ENCODE data around the gene LRRC9.
"Not testable (repeated sequence)": the region's sequence is repeated elsewhere in the genome, so short reads cannot be mapped to it uniquely, and the experiment has no call there.

Gene LRRC9
- 0.09 to 0.20 reads per million in 2 donors for total RNA-seq

DNA sequence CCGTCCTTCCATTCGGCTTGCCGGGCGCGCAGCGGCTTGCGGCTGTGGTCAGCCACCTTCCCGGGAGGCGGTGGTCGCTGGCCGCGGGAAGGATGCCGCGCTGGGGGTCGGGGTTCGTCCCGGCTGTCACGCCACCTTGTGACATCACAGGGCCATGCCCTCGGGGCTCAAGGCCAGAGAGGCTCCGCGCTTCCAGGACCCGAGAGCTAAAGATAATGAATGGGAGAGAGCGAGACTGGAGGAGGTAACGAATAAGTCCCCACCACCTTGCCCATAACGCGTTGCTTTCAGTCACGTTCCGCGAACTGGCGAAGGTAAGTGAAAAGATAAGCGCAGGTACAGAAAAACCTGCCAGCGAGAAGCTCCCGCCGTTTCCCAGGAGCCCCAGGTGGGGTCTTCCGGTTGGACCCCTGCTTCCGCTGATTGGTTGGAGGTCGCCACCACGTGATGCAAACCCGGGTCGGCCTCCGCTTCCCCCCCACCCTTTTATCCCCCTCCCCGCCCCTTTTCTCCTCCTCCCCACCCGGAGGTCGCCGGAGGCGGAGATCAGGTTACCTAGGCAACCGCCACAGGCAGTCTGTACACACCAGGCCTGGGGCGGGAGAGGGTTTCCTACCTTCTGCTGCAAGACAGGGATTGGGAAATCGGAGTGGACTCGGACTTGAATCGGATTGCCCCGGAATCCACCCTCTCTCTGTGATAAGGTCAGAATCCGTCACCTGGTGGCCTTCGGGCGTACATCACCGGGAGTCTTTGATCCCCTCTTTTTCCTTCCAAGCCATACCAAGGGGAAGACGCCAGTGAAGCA is at the start of gene LRRC9:
Gene LRRC9 (plus strand): TSS at position 575 of the 808 bp plus-strand sequence.
- no peak for DNase-seq

GRCh38 chr14:59870277-59871165 is 49.4 kb upstream of the LRRC9 start, which contains the start of gene RTN1:
Gene RTN1, minus strand, starts transcription at chr14:59870776. Its CDS starts 146 bp downstream, at chr14:59870630.
- no peak for DNase-seq

DNA sequence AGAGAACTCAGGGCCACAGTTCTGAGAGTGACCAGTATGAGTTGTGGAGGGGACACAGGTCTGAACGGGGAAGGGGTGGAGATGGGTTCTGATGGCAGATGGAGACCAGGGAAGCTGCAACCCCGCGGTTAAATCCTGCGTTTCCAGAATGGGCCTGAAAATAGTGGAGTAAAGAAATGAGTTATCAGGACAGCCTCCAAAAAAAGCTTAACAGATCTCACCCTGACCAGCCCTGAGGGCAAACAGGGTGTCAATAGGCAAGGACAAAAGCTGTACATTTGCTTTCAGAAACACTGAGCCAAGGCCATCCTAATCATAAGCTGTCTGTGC is 48.8 kb upstream of the LRRC9 start:
- no peak for DNase-seq

DNA sequence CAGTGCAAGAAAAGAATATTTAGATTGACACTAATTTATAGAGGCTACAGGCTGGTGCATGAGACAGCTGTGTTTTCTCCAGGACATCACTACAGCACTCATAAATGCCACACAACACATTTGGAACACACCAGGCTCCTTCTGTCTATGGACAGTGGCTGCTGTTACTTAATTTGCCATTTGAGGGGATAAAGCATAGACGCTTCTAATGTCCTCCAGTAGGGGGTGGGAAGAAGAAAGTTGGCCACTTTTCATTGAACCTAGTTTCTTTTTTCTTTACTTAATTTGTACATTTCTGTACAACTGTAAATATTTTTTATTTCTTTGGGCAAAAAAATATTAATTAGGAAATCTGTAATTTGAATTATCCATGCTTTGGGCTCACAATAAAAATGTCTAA is 37.0 kb upstream of the LRRC9 start:
- DNase-seq: no peak

DNA sequence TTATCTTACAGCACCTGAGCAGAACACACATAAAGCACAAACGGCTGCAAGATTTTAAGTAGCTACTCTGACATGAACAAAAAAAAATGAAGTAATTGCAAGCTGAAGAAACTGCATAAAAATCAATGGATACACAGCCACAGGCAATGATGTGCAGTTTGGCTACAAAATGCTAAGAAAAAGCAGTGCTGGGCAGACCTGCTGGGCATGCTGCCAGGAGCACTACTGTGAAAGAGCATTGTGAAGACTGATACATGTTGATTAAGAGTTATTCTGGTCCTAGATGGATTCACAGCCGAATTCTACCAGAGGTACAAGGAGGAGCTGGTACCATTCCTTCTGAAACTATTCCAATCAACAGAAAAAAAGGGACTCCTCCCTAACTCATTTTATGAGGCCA is 29.3 kb upstream of the LRRC9 start:
- DNase-seq: no peak

DNA sequence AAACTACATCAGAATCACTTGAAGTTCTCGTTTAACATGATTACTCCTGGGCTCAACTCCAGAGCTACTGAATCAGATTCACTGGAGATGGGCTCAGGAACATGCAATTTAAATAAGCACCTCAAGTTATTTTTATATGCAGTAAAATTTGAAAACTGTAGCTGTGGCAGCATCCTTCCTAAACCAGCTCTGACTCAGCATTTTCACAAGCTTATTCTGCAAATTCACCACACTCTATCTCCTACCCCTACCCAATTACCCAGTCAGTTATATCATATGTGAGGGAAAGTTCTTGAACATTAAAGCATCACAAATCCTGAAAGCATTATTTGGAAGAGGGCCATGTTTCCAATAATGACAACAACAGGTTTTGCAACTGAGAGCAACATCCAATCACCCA is 24.2 kb upstream of the LRRC9 start:
- DNase-seq: no peak

DNA sequence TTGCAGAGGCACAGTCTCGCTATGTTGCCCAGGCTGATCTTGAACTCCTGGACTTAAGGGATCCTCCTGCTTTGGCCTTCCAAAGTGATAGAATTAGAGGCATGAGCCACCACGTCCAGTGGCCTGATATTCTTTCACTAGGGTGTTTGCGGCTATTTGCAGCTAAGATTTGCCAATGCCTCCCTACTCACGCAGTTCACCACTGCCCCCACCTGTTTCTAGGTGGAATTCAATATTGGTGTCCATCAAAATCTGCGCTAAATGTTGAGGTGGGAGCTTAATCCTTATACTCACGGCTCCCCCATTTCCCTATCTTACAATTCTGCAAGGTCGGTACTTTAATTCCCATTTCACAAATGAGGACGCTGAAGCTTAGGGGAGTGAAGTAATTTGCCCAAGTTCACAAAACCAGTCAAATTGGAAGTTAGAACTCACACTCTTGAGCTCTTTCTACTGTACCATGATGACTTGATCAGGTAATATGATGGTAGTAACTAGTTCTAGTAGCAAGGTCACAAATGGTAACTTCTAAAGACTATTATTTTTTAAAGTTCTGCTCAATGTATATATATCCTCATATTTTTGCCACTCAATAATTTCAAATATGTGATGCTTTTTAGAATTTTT is 22.1 kb upstream of the LRRC9 start:
- no peak for DNase-seq

DNA sequence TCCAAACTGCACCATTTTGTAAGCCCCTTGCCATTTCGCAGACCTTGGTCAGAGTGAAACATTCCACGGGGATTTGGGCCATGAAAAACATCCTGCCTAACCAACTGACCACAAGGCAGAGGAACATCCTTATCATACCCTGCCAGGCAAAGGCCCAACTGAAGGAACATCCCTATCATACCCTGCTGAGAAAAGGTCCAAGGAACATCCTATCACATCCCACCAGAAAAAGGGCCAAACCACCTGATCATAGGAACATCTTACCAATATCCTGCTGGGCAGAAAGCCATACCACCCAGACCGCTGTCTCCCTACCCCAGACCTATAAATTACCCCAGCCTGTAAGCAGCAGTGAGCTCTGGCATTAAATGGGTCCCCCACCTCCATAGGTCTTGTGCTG is 19.4 kb upstream of the LRRC9 start:
- DNase-seq: no peak

GRCh38 chr14:59904184-59904583 is 15.8 kb upstream of the LRRC9 start:
- no peak for DNase-seq

DNA sequence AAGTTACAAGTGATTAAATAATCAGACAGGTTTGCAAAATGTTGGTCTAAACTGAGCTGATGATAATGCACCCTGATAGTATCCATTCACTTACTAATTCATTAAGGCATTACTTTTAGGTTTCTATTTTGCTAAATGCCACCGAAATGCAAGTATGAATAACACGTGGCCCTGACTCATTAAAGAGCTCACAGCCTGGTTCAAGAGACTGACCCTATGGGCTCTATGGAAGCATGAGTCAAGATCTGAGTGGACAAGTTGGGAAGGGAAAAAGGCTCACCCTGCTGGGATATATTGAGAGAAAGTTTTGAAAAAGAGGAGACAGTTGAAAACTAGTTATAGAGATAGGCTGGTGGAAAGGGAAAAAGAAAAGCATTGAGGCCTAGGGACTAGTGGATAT is 14.8 kb upstream of the LRRC9 start:
- no peak for DNase-seq

GRCh38 chr14:59912443-59912842 is 7.5 kb upstream of the LRRC9 start:
- no peak for DNase-seq

DNA sequence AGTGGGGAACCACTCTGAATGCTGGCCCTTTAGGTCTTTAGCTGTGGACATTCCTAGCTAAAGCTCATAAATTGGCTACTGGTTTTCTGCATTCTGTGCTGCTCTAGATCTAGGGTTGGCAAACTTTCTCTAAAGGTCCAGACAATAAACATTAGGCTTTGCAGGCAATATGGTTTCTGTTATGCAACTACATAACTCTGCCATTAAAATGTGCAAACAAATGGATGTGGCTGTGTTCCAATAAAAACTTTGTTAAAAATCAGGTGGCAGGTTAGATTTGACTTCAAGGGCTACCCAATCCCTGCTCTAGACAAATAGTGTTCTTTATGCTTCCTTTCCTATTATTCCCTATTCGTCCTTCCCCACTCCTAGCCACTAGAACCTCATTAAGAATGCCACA is 6.8 kb upstream of the LRRC9 start:
- no peak for DNase-seq

GRCh38 chr14:59918824-59919569 is 947 bp upstream of the LRRC9 start:
- DNase-seq: no peak

- no peak for DNase-seq
Observed at GRCh38 chr14:59920378-59920683, 387 bp downstream of the LRRC9 start.

GRCh38 chr14:59925797-59926196 is 5.9 kb downstream of the LRRC9 start:
- no peak for DNase-seq

GRCh38 chr14:59926534-59926933 is 6.6 kb downstream of the LRRC9 start:
- no peak for DNase-seq

- no peak for DNase-seq
Observed at GRCh38 chr14:59931237-59931636, 11.3 kb downstream of the LRRC9 start.

DNA sequence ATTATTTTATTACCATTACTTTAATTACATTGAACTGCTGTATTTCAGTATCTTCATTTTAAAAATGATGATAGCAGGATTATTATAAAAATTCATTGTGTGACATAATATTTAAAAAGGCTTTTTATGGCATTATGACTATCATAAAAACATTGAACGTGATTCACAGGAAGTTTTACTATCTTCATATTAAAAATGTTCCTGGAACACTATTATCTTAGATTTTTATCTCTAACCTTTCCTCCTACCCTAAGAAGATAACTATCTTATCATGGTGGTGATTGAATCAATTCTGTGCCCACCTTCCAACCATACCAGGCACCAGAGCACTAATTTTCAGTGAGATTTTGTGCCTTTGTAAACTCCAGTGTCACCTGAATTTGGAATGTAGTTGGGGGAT is 16.2 kb downstream of the LRRC9 start:
- no peak for DNase-seq

DNA sequence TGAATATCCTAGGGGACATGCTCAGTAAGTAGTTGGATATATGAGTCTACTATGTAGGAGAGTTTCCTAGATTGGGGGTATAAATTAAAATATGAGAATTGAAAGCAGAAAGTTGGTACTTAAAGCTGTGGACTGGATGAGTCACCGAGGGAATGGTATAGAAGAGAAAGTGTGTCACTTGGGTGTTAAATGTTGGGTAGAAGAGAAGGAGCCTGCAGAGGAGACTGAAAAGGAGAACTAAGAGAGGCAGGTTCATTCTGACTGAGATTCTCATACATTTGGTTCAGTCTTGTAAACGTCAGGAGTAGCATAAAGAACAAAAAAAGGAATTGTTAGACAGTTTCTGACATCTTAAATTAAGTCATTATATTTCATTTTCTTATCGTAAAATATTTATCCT is 19.9 kb downstream of the LRRC9 start:
- DNase-seq: no peak

DNA sequence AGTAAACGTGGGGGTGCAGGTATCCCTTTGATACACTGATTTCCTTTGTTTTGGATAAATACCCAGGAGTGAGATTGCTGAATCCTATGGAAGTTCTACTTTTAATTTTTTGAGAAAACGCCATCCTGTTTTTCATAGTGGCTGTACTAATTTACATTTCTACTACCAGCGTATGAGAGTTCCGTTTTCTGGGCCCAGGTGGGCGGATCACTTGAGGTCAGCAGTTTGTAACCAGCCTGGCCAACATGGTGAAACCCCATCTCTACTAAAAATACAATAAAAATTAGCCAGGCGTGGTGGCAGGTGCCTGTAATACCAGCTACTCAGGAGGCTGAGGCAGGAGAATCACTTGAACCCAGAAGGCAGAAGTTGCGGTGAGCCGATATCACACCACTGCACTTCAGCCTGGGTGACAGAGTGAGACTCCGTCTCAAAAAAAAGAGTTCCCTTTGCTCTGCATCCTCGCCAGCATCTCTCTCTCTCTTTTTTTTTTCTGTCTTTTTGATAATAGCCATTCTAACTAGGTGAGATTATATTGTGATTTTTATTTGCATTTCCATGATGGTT is 22.4 kb downstream of the LRRC9 start:
- not testable (repeated sequence) for DNase-seq

GRCh38 chr14:59944909-59945308 is 25.0 kb downstream of the LRRC9 start:
- no peak for DNase-seq

DNA sequence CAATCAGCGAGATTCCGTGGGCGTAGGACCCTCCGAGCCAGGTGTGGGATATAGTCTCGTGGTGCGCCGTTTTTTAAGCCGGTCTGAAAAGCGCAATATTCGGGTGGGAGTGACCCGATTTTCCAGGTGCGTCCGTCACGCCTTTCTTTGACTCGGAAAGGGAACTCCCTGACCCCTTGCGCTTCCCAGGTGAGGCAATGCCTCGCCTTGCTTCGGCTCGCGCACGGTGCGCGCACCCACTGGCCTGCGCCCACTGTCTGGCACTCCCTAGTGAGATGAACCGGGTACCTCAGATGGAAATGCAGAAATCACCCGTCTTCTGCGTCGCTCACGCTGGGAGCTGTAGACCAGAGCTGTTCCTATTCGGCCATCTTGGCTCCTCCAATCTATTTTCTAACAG is 32.2 kb downstream of the LRRC9 start:
- DNase-seq: not testable (repeated sequence)

DNA sequence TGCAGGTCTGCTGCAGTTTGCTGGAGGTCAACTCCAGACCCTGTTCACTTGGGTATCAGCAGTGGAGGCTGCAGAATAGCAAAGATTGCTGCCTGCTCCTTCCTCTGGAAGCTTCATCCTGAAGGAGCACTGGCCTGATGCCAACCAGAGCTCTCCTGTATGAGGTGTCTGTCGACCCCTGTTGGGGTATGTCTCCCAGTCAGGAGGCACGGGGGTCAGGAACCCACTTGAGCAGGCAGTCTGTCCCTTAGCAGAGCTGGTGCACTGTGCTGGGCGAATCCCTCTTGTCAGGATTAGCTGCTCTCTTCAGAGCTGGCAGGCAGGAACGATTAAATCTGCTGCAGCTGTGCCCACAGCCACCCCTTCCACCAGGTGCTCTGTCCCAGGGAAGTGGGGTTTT is 37.9 kb downstream of the LRRC9 start:
- not testable (repeated sequence) for DNase-seq
